SKM-1 (cell line): ENCODE results near the gene SNAPC4.

Source experiments
- DNase-seq: peaks from one replicate; lab custom pipeline; 2025; ENCODE audit not compliant: unreplicated experiment; lab: John Stamatoyannopoulos, UW

SNAPC4 gene

GRCh38 chr9:136372561-136373299, 27.2 kb downstream of the SNAPC4 start:
- peak; percentile 76 for DNase-seq

- no peak for DNase-seq
These were observed 28.0 kb downstream of the SNAPC4 start for GRCh38 chr9:136372006-136372405.

- DNase-seq: no peak
These were observed 28.5 kb downstream of the SNAPC4 start for GRCh38 chr9:136371533-136371880.

GRCh38 chr9:136370687-136371532, 29.1 kb downstream of the SNAPC4 start:
- no peak for DNase-seq

GRCh38 chr9:136370037-136370436, 29.9 kb downstream of the SNAPC4 start:
- no peak for DNase-seq

GRCh38 chr9:136368190-136368589, 31.8 kb downstream of the SNAPC4 start:
- DNase-seq: no peak

GRCh38 chr9:136367296-136368145, 32.4 kb downstream of the SNAPC4 start:
- no peak for DNase-seq

- DNase-seq: no peak
These were observed 33.1 kb downstream of the SNAPC4 start for GRCh38 chr9:136366826-136367225.

GRCh38 chr9:136365775-136366222, 34.2 kb downstream of the SNAPC4 start:
- DNase-seq: no peak

GRCh38 chr9:136364942-136365774, 34.8 kb downstream of the SNAPC4 start:
- no peak for DNase-seq

- DNase-seq: no peak
These were observed 35.8 kb downstream of the SNAPC4 start for GRCh38 chr9:136363949-136364748.

- peak; percentile 91 for DNase-seq
These were observed 36.6 kb downstream of the SNAPC4 start, which contains the start of gene DNLZ for GRCh38 chr9:136363106-136363948. Gene DNLZ, minus strand, starts transcription at chr9:136363744. Its CDS starts 30 bp downstream, at chr9:136363714.

GRCh38 chr9:136362450-136362784, 37.6 kb downstream of the SNAPC4 start:
- DNase-seq: no peak

GRCh38 chr9:136361754-136362449, 38.1 kb downstream of the SNAPC4 start:
- DNase-seq: no peak

GRCh38 chr9:136361047-136361753, 38.8 kb downstream of the SNAPC4 start:
- DNase-seq: no peak

GRCh38 chr9:136359774-136360718, 39.9 kb downstream of the SNAPC4 start:
- DNase-seq: no peak
